ENCODE measurements around the gene SYNC. TPM values are rescaled to one million over a fixed set of nuclear protein-coding genes. Genes with fewer than 3 reads are reported as not detected.

Gene SYNC
- total and polyA plus RNA-seq, 9 of the 15 experiments (the other 6 are each of a cell fraction or from before 2014, with no cell fraction given) = 0.49 to 1.1 (median 0.87) TPM

- TF ChIP-seq PHB2 (IDR thresholded peaks at IDR 0.05; ENCODE audit: low read depth) = no peak
- no peak for TF ChIP-seq RFX1 (IDR thresholded peaks at IDR 0.05)
- TF ChIP-seq FOS (IDR thresholded peaks at IDR 0.05; ENCODE audit: extremely low read depth, insufficient read length) = peak; percentile 87
- peak; percentile 99 for TF ChIP-seq L3MBTL2 (IDR thresholded peaks at IDR 0.05)
- TF ChIP-seq, protein P1, sequence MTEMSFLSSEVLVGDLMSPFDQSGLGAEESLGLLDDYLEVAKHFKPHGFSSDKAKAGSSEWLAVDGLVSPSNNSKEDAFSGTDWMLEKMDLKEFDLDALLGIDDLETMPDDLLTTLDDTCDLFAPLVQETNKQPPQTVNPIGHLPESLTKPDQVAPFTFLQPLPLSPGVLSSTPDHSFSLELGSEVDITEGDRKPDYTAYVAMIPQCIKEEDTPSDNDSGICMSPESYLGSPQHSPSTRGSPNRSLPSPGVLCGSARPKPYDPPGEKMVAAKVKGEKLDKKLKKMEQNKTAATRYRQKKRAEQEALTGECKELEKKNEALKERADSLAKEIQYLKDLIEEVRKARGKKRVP (CRISPR knock-in tag; IDR thresholded peaks at IDR 0.05) = peak; percentile 91
- no peak for TF ChIP-seq ZNF280A (IDR thresholded peaks at IDR 0.05; ENCODE audit: low read depth, partially characterized antibody)
- no peak; a peak in 1 of 4 replicates for TF ChIP-seq CSDE1 (IDR thresholded peaks at IDR 0.05)
- no peak for TF ChIP-seq RUNX1 (IDR thresholded peaks at IDR 0.05; ENCODE audit: low read depth)
- TF ChIP-seq, protein P2, sequence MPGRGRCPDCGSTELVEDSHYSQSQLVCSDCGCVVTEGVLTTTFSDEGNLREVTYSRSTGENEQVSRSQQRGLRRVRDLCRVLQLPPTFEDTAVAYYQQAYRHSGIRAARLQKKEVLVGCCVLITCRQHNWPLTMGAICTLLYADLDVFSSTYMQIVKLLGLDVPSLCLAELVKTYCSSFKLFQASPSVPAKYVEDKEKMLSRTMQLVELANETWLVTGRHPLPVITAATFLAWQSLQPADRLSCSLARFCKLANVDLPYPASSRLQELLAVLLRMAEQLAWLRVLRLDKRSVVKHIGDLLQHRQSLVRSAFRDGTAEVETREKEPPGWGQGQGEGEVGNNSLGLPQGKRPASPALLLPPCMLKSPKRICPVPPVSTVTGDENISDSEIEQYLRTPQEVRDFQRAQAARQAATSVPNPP (IDR thresholded peaks at IDR 0.05; ENCODE audit: borderline replicate concordance, insufficient read depth, insufficient read length) = no peak
- TF ChIP-seq ZNF316 (IDR thresholded peaks at IDR 0.05) = peak; percentile 32; the same call in 1 of the 2 replicates
- TF ChIP-seq ZNF217 (CRISPR knock-in tag; IDR thresholded peaks at IDR 0.05) = 0 out of 2 replicates have a peak, but pooled peaks have one; percentile 73
- no peak for TF ChIP-seq SMAD1 (IDR thresholded peaks at IDR 0.05; ENCODE audit: low read depth, low read length, partially characterized antibody)
- TF ChIP-seq, protein P3, sequence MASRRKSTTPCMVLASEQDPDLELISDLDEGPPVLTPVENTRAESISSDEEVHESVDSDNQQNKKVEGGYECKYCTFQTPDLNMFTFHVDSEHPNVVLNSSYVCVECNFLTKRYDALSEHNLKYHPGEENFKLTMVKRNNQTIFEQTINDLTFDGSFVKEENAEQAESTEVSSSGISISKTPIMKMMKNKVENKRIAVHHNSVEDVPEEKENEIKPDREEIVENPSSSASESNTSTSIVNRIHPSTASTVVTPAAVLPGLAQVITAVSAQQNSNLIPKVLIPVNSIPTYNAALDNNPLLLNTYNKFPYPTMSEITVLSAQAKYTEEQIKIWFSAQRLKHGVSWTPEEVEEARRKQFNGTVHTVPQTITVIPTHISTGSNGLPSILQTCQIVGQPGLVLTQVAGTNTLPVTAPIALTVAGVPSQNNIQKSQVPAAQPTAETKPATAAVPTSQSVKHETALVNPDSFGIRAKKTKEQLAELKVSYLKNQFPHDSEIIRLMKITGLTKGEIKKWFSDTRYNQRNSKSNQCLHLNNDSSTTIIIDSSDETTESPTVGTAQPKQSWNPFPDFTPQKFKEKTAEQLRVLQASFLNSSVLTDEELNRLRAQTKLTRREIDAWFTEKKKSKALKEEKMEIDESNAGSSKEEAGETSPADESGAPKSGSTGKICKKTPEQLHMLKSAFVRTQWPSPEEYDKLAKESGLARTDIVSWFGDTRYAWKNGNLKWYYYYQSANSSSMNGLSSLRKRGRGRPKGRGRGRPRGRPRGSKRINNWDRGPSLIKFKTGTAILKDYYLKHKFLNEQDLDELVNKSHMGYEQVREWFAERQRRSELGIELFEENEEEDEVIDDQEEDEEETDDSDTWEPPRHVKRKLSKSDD (conservative IDR thresholded peaks at IDR 0.05; ENCODE audit: low read length) = 0 out of 2 replicates have a peak, but pooled peaks have one; percentile 61
- TF ChIP-seq ELK1 (CRISPR knock-in tag; IDR thresholded peaks at IDR 0.05) = no peak
- peak; percentile 96 for TF ChIP-seq PHF8 (IDR thresholded peaks at IDR 0.05; ENCODE audit: borderline replicate concordance, low read length)
- peak; percentile 49 for TF ChIP-seq ZNF699 (CRISPR knock-in tag; IDR thresholded peaks at IDR 0.05; ENCODE audit: insufficient replicate concordance)
- peak; percentile 45; the same call in 1 of the 2 replicates for TF ChIP-seq IRF2 (CRISPR knock-in tag; IDR thresholded peaks at IDR 0.05)
- TF ChIP-seq THRAP3 (IDR thresholded peaks at IDR 0.05; ENCODE audit: borderline replicate concordance) = no peak; the same call in 1 of the 2 replicates
Observed at GRCh38 chr1:32650752-32651460, 51.7 kb downstream of the SYNC start, which contains the start of gene RBBP4 (continued).

Data from K562 (cell line).